Natural killer cell treated with Interleukin-12 subunit alpha and Interleukin-12 subunit beta and Interleukin-15 and Interleukin-18, amount 100 ng/mL, for 72 hours (primary cell): ENCODE results near the gene DUOXA2. TPM values are rescaled to one million over a fixed set of nuclear protein-coding genes. Genes with fewer than 3 reads are reported as not detected.
A peak's percentile ranks its signal among the peaks of the same experiment; 100 is the strongest.

Experiments
- ATAC-seq, 2 donors: fragments of 150-1000 bp; cut with Tn5 transposase in 1 of 2; sonication (Bioruptor Pico), chemical (Tn5 transposase) in 1 of 2; 2 replicates each; pipeline ENCODE4 v1.10.0; 2021
- DNase-seq: peaks from one replicate; pipeline ENCODE4 v3.0.0; 2022; ENCODE audit warnings: low spot score
- H3K27ac Mint-ChIP-seq, 2 donors: 1 replicate in 1 of 2; 2 replicates in 1 of 2; pipeline ENCODE4 v1.8.0; 2022; ENCODE audit warnings: mixed read lengths in 2 of 2, mild to moderate bottlenecking in 1 of 2, moderate library complexity in 1 of 2
- H3K27me3 Mint-ChIP-seq, 2 donors: 1 replicate in 1 of 2; 2 replicates in 1 of 2; pipeline ENCODE4 v1.8.0; 2022; ENCODE audit warnings: mixed read lengths in 2 of 2
- H3K36me3 Mint-ChIP-seq: one replicate; pipeline ENCODE4 v1.8.0; 2022; ENCODE audit warnings: mixed read lengths
- H3K4me1 Mint-ChIP-seq, 2 donors: 1 replicate in 1 of 2; 2 replicates in 1 of 2; pipeline ENCODE4 v1.8.0; 2022; ENCODE audit warnings: low read depth in 2 of 2, mixed read lengths in 2 of 2, mild to moderate bottlenecking in 1 of 2
- H3K4me3 Mint-ChIP-seq: one replicate; pipeline ENCODE4 v1.8.0; 2022; ENCODE audit warnings: mixed read lengths
- H3K9me3 Mint-ChIP-seq: 2 replicates; pipeline ENCODE4 v1.8.0; 2022; ENCODE audit warnings: mixed read lengths
- total RNA-seq, 2 donors: library from RNA; stranded (reverse); gene quantifications; one replicate each; pipeline ENCODE4 v1.2.3, GENCODE V29; 2022

DUOXA2 gene
- total RNA-seq, 2 donors from 2014 or later: 1.6 TPM; not detected in 1

DNA sequence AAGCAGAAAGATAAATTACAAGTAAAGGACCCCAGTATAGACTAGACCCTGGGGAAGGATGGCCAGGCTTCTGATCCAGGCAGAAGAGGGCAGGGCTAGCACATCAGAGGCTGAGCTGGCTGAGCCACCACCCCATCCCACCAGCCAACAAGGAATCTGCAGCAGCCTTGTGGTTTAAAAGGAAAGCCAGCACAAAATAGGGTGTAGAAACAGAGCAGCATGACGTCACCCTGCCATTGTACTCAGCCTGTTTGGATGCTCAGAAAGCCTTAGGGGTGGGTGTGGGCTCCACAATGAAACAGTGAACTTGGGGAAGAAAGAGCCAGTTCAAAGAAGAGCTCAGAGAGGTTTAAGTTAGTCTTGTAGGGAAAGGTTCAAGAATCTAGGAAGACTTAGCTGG, 43.8 kb downstream of the DUOXA2 start:
- no peaks in the 10 kb centered on the region for H3K36me3 Mint-ChIP-seq
- H3K9me3 Mint-ChIP-seq: no peaks in the 10 kb centered on the region
- no peak overlapping the region for H3K27ac Mint-ChIP-seq
- H3K4me1 Mint-ChIP-seq: peaks cover 19 to 24% of the 10 kb centered on the region in 2 donors
- H3K4me3 Mint-ChIP-seq: no peak overlapping the region
- H3K27me3 Mint-ChIP-seq: no peaks in the 10 kb centered on the region
- no peak for ATAC-seq
- DNase-seq: no peak

DNA sequence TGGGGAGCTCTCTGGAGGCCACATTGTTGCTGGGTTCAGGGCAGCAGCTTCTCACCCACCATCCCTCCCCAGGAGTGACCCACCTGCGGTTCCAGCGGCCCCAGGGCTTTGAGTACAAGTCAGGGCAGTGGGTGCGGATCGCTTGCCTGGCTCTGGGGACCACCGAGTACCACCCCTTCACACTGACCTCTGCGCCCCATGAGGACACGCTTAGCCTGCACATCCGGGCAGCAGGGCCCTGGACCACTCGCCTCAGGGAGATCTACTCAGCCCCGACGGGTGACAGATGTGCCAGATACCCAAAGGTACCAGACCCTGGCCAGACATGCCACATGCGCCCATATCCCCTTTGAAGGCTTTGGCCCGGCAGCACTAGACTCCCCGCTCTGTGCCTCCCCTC, 47.5 kb downstream of the DUOXA2 start:
- Mint-ChIP-seq H3K4me1 (peaks cover 24 to 38% of the 10 kb centered on the region in 2 donors), H3K27ac (no peak overlapping the region), H3K4me3 (no peak overlapping the region), H3K36me3 (no peaks in the 10 kb centered on the region), H3K9me3 (no peaks in the 10 kb centered on the region), H3K27me3 (no peaks in the 10 kb centered on the region)
- no peak for DNase-seq
- no peak for ATAC-seq

DNA sequence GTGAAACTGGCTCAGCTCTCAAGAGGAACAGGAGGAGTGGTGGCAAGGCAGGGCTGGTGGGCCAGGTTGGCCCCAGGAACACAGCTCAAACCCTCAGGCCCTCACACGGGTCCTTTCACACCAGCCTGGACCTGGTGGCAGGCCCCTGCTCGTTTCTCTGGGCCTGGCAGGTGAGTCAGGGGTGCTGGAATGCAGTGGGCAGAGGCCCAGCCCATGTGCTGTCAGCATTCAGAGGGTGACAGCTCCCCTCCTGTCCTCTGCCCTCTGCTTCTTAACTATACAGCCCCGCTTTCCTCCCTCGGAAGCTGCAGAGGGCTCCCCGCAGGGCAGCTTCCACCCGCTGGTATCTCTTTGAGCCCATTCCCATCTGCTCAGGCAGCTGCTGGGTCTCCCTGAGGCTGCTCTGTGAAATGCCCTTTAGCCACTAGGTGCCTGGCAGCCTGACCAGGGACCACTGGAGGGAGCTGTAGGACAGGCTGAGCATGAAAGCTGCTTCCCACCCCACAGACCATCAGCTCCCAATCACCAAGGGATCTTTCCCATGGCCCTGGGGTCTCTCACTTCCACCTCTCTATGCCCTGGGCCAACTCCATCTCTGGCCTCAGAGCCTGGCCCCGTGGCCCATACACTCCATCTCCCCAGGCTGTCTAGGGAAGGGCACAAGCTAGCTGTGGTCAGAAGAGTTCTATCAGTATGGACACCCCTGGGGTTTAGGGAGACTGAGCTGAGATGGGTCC, 48.8 kb downstream of the DUOXA2 start:
- peak; percentile 25 to 56 for ATAC-seq
- Mint-ChIP-seq H3K4me1 (peaks cover 19 to 39% of the 10 kb centered on the region in 2 donors), H3K27ac (peak overlapping the region in 1 of 2 donors; percentile 56), H3K36me3 (no peaks in the 10 kb centered on the region), H3K27me3 (no peaks in the 10 kb centered on the region), H3K4me3 (no peak overlapping the region), H3K9me3 (no peaks in the 10 kb centered on the region)
- peak; percentile 81 for DNase-seq

DNA sequence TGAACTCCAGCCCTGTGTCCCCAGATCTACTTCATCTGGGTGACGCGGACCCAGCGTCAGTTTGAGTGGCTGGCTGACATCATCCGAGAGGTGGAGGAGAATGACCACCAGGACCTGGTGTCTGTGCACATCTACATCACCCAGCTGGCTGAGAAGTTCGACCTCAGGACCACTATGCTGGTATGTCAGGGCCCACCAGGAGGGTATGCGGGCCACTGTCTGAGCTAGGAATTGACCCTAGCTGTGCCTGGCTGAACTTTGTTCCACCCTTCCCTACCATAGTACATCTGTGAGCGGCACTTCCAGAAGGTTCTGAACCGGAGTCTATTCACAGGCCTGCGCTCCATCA, 49.4 kb downstream of the DUOXA2 start:
- Mint-ChIP-seq H3K36me3 (no peaks in the 10 kb centered on the region), H3K4me1 (peaks cover 19 to 36% of the 10 kb centered on the region in 2 donors), H3K27me3 (no peaks in the 10 kb centered on the region)

DNA sequence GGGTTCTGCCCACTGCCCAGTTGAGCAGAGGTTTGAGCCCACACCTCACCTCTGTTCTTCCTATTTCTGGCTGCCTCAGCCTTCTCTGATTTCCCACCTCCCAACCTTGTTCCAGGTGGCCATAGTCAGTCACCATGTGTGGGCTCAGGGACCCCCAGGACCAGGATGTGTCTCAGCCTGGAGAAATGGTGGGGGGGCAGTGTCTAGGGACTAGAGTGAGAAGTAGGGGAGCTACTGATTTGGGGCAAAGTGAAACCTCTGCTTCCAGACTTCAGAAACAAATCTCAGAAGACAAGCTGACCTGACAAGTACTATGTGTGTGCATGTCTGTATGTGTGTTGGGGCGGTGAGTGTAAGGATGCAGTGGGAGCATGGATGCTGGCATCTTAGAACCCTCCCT, 50.8 kb downstream of the DUOXA2 start:
- ATAC-seq (no peak), DNase-seq (no peak)
- H3K9me3 Mint-ChIP-seq: no peaks in the 10 kb centered on the region
- H3K4me1 Mint-ChIP-seq: peaks cover 10 to 32% of the 10 kb centered on the region in 2 donors
- H3K36me3 Mint-ChIP-seq: no peaks in the 10 kb centered on the region
- H3K4me3 Mint-ChIP-seq: peak overlapping the region; percentile 22
- peak overlapping the region; percentile 64 to 89 for H3K27ac Mint-ChIP-seq
- no peaks in the 10 kb centered on the region for H3K27me3 Mint-ChIP-seq

More for the DNA sequence above, 49.4 kb downstream of the DUOXA2 start:
- no peak overlapping the region for H3K4me3 Mint-ChIP-seq
- no peaks in the 10 kb centered on the region for H3K9me3 Mint-ChIP-seq
- no peak for ATAC-seq
- no peak for DNase-seq
- peak overlapping the region in 1 of 2 donors; percentile 75 for H3K27ac Mint-ChIP-seq

DNA sequence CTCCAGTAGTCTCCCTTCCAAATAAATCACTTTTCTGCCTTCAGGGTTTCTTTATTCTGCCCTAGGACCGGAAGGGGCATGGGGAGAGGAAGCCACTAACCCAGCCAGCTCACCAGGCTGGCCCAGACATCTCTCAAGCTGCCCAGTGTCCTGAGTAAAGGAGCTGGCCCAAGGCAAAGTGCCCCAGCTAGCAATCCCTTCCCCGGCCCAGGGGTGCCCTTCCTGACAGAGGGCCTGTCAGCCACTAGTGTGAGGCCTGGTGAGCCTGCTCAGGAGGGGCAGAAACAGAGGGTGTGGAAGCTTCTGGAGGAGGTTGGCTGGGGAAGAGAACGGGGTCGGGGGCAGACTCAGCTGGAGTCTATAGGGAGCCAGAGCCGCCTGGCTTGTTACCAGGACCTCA, 51.4 kb downstream of the DUOXA2 start:
- Mint-ChIP-seq H3K36me3 (no peaks in the 10 kb centered on the region), H3K9me3 (no peaks in the 10 kb centered on the region), H3K4me3 (peak overlapping the region; percentile 22), H3K4me1 (peaks cover 6 to 27% of the 10 kb centered on the region in 2 donors), H3K27me3 (no peaks in the 10 kb centered on the region), H3K27ac (peak overlapping the region; percentile 64 to 89)
- ATAC-seq: no peak
- no peak for DNase-seq

DNA sequence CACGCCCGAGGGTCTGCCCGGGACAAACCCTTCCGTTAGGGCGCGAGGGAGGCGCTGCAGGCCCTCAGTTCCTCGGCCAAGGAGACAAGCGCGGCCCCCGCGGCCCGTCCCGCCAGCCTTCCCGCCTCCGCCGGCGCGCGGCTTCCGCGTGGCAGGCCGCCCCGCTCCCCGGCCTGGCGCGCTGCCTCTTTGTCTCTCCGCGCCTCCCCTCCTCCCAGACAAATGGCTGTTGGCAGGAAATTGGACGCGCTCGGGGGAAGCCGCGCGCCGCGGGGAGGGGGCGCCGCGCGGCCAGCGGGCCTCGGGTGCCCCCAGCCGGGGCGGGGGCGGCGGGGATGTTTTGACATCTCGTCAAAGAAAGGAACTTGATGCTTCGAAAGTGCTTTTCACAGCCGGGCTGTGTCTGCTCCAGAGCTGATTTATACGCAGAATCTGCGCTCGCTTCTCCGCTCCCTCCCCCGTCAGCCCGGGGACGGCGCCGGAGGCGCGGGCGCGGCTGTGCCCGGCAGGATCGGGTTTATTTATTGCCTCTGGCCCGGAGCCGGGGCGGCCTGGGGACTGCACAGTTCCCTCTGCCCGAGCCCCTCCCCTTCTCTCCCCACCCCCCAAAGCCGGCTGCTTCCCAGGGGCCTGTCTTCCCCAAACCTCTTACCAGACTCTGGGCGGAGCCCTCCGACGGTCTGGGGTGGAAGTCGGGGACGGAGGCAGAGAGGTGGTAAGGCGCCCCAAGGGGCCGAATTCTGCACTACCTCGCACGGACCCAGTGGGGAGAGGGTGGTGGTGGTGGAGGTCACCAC, 52.9 kb downstream of the DUOXA2 start:
- Mint-ChIP-seq H3K4me1 (peaks cover 6 to 22% of the 10 kb centered on the region in 2 donors), H3K4me3 (peak overlapping the region; percentile 30), H3K27ac (peak overlapping the region; percentile 35 to 79), H3K36me3 (no peaks in the 10 kb centered on the region), H3K27me3 (no peaks in the 10 kb centered on the region), H3K9me3 (no peaks in the 10 kb centered on the region)
- ATAC-seq (peak; percentile 92 to 95), DNase-seq (peak; percentile 87)

DNA sequence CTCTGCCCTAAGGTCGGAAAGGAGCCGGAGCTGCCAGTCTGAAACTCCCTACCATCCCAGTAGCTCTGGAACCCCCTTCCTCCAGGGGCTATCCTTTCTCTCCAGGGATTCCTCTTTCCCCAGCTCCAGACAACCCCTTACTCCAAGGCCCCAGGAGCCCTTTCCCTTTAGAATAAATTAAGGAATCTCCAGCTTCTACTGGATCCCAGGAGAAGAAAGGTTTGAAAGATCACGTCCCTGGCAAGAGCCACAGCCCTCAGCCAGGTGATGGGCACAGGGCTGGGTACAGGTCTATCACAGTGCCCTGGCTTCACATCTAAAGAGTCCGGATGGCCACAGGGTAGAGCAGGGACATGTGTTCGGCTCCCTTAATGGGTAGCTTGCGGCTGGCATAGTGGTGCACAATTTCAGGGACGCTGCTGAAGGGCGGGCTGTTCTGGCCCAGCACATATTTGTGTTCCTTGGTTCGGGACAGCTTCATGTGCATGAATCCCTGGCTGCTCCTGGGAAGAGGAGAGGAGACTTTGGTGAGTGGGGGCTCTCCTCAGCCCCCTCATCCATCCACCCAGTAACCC, 53.6 kb downstream of the DUOXA2 start:
- no peaks in the 10 kb centered on the region for H3K36me3 Mint-ChIP-seq
- ATAC-seq (no peak), DNase-seq (no peak)
- H3K4me3 Mint-ChIP-seq: peak overlapping the region; percentile 30
- no peaks in the 10 kb centered on the region for H3K27me3 Mint-ChIP-seq
- H3K9me3 Mint-ChIP-seq: no peaks in the 10 kb centered on the region
- H3K27ac Mint-ChIP-seq: peak overlapping the region; percentile 35 to 79
- peaks cover 6 to 21% of the 10 kb centered on the region in 2 donors for H3K4me1 Mint-ChIP-seq

Other genes with a start within 250 kb of the DUOXA2 start
- not detected for gene TERB2, start 157.6 kb upstream of the DUOXA2 start, total RNA-seq
- gene SORD, start 91.1 kb upstream of the DUOXA2 start, total RNA-seq: 10 to 100 TPM in 1 of 2 donors, 1 to 10 TPM in 1; 3.8 to 12.7 TPM
- gene DUOX2, start 154 bp upstream of the DUOXA2 start, total RNA-seq: 1 to 10 TPM in 1 of 2 donors, under 1 TPM in 1; 0.19 to 7.1 TPM
- not detected for gene DUOXA1, start 15.6 kb downstream of the DUOXA2 start, total RNA-seq
- gene DUOX1, start 15.7 kb downstream of the DUOXA2 start, total RNA-seq: under 1 TPM in 1 of 2 donors, not detected in 1; 0.08 TPM
- gene SHF, start 73.6 kb downstream of the DUOXA2 start, total RNA-seq: 1 to 10 TPM in 1 of 2 donors, under 1 TPM in 1; 0.81 to 1.4 TPM
- gene SLC28A2, start 137.9 kb downstream of the DUOXA2 start, total RNA-seq: not detected